Left ventricle myocardium superior (tissue), 1 donor: ENCODE data around the gene EZH1. TPM values are rescaled to one million over a fixed set of nuclear protein-coding genes. Genes with fewer than 3 reads are reported as not detected.

Experiments used
- ATAC-seq: fragments of 200-7000 bp; cut with Tn5 transposase; one replicate; pipeline ENCODE4 v1.9.1; 2020; ENCODE audit warnings: mild to moderate bottlenecking, moderate library complexity
- DNase-seq: peaks from one replicate; pipeline ENCODE4 v3.0.0-alpha.2; 2020
- intact Hi-C: fragments of 100-400 bp; cut with micrococcal nuclease; formaldehyde crosslinking; loops from one replicate; pipeline ENCODE4 v1.11.0; 2022
- long read RNA-seq: library from polyadenylated mRNA; unstranded; transcript quantifications from one replicate; pipeline ENCODE4 v2.0.0, GENCODE V29; 2021
- total RNA-seq: library from RNA; stranded (reverse); fragmentation: NEBNext Ultra II Directional; extraction: Animal tissue kit (Norgen Biotek cat#: 25700); gene quantifications from one replicate; pipeline ENCODE4 v1.2.1, GENCODE V29; 2021
- donor health status: DM: no; HTN: yes; CAD: no; lungs with severe emphysema.

Gene EZH1
- total RNA-seq: 49.6 TPM
- long read RNA-seq, full-length matches to known transcripts: 1 of 28 reads
- long read RNA-seq, partial matches to known transcripts: 25 of 28 reads
- long read RNA-seq, other reads (novel, unspliced or antisense): 2 of 28 reads

- ATAC-seq: peak; percentile 97
- DNase-seq: peak; percentile 95
- intact Hi-C loops: no loop called here
These were observed at the start of gene EZH1 for GRCh38 chr17:42744806-42745617. Gene EZH1, minus strand, starts transcription at chr17:42745040. Its CDS starts 16,099 bp downstream, at chr17:42728941.

GRCh38 chr17:42792545-42792944 is 47.7 kb upstream of the EZH1 start:
- ATAC-seq (no peak), DNase-seq (no peak)
- intact Hi-C loops: no loop called here

- intact Hi-C loops: no loop called here
- ATAC-seq: no peak
- DNase-seq: no peak
These were observed 47.1 kb upstream of the EZH1 start for GRCh38 chr17:42791948-42792347.

- DNase-seq: no peak
- no peak for ATAC-seq
- intact Hi-C loops: no loop called here
These were observed 42.4 kb upstream of the EZH1 start for GRCh38 chr17:42787266-42787665.

GRCh38 chr17:42784811-42785592 is 40.2 kb upstream of the EZH1 start:
- intact Hi-C loops: no loop called here
- ATAC-seq (no peak), DNase-seq (no peak)

- ATAC-seq (no peak), DNase-seq (no peak)
- intact Hi-C loops: no loop called here
These were observed 39.6 kb upstream of the EZH1 start for GRCh38 chr17:42784409-42784808.

GRCh38 chr17:42783791-42784138 is 38.9 kb upstream of the EZH1 start:
- DNase-seq: no peak
- no peak for ATAC-seq
- intact Hi-C loops: no loop called here

- DNase-seq (no peak), ATAC-seq (no peak)
- intact Hi-C loops: no loop called here
These were observed 38.4 kb upstream of the EZH1 start for GRCh38 chr17:42783062-42783790.

- no peak for DNase-seq
- ATAC-seq: no peak
These were observed 37.6 kb upstream of the EZH1 start for GRCh38 chr17:42782166-42783061.

GRCh38 chr17:42781639-42782165 is 36.9 kb upstream of the EZH1 start:
- ATAC-seq (no peak), DNase-seq (no peak)
- intact Hi-C loops: no loop called here

More at GRCh38 chr17:42782166-42783061, 37.6 kb upstream of the EZH1 start:
- intact Hi-C loops: no loop called here

GRCh38 chr17:42780851-42781638 is 36.2 kb upstream of the EZH1 start:
- intact Hi-C loops: no loop called here
- ATAC-seq (no peak), DNase-seq (no peak)

GRCh38 chr17:42779936-42780850 is 35.4 kb upstream of the EZH1 start, which contains the start of gene WNK4:
Gene WNK4, plus strand, starts transcription at chr17:42780610. Its CDS starts 89 bp downstream, at chr17:42780699.
- intact Hi-C loops: no loop called here
- peak; percentile 57 for ATAC-seq

GRCh38 chr17:42779304-42779935 is 34.6 kb upstream of the EZH1 start:
- DNase-seq: no peak
- ATAC-seq: no peak
- intact Hi-C loops: no loop called here

More at GRCh38 chr17:42779936-42780850, 35.4 kb upstream of the EZH1 start, which contains the start of gene WNK4:
- DNase-seq: no peak

- intact Hi-C loops: no loop called here
- DNase-seq (no peak), ATAC-seq (no peak)
These were observed 33.7 kb upstream of the EZH1 start for GRCh38 chr17:42778570-42778969.

GRCh38 chr17:42775534-42776098 is 30.8 kb upstream of the EZH1 start:
- intact Hi-C loops: no loop called here
- ATAC-seq: no peak
- DNase-seq: no peak
